HEK293 (cell line): ENCODE measurements around the gene CES1.

Experiments
- CTCF ChIA-PET: fragments of 350-600 bp; formaldehyde crosslinking; extraction: SDS; loops from one replicate; lab custom pipeline; 2021; ENCODE audit warnings: antibody characterized with exemption; lab: Yijun Ruan, JAX
- POLR2A ChIA-PET: fragments of 300-600 bp; formaldehyde crosslinking; extraction: SDS; loops from one replicate; lab custom pipeline; 2020; ENCODE audit warnings: antibody characterized with exemption, inconsistent platforms; lab: Yijun Ruan, JAX
- H3K27ac ChIP-seq: fragments of 200-500 bp; sonication (Bioruptor generic); 2 replicates; pipeline ENCODE4 v1.5.1; 2014; ENCODE audit warnings: low read depth, low read length, control low read depth, inconsistent platforms; ENCODE audit errors: extremely low read depth
- H3K36me3 ChIP-seq, 2 experiments: fragments of 200-500 bp in 1 of 2; sonication (Bioruptor generic) in 1 of 2; 1 replicate in 1 of 2; 2 replicates in 1 of 2; pipeline ENCODE4 v1.5.1; 2014 to 2017; ENCODE audit warnings: inconsistent platforms in 2 of 2, low read length in 2 of 2; ENCODE audit not compliant: control insufficient read depth in 2 of 2, insufficient read depth in 1 of 2
- H3K4me1 ChIP-seq: fragments of 200-500 bp; sonication (Bioruptor generic); 2 replicates; pipeline ENCODE4 v1.5.1; 2014; ENCODE audit warnings: mild to moderate bottlenecking, low read length, inconsistent platforms; ENCODE audit not compliant: control insufficient read depth, insufficient read depth
- H3K4me3 ChIP-seq: 2 replicates; pipeline ENCODE4 v1.5.1; 2011; ENCODE audit warnings: low read depth, mild to moderate bottlenecking, control low read depth, low read length, moderate library complexity
- H3K9me3 ChIP-seq: fragments of 200-500 bp; sonication (Bioruptor generic); 2 replicates; pipeline ENCODE4 v1.5.1; 2014; ENCODE audit warnings: low read depth, low read length, inconsistent platforms; ENCODE audit not compliant: control insufficient read depth, insufficient read depth
- FEZF1 ChIP-seq: fragments of 450-650 bp; formaldehyde crosslinking; IDR thresholded peaks from 2 replicates; pipeline ENCODE4 v1.5.1; 2016; ENCODE audit warnings: missing biosample characterization, missing genetic modification characterization
- GLIS1 ChIP-seq: fragments of 450-650 bp; formaldehyde crosslinking; IDR thresholded peaks from 2 replicates; pipeline ENCODE4 v1.5.1; 2016; ENCODE audit warnings: missing biosample characterization, missing genetic modification characterization
- KLF16 ChIP-seq: fragments of 450-650 bp; formaldehyde crosslinking; IDR thresholded peaks from 2 replicates; pipeline ENCODE4 v1.5.1; 2017; ENCODE audit warnings: missing biosample characterization, missing genetic modification characterization
- ZBTB7A ChIP-seq: fragments of 450-650 bp; formaldehyde crosslinking; IDR thresholded peaks from 2 replicates; pipeline ENCODE4 v1.5.1; 2016; ENCODE audit warnings: low read depth, missing biosample characterization, missing genetic modification characterization
- ZBTB8A ChIP-seq: fragments of 450-650 bp; formaldehyde crosslinking; IDR thresholded peaks from 2 replicates; pipeline ENCODE4 v1.5.1; 2016; ENCODE audit warnings: missing biosample characterization, missing genetic modification characterization
- ZFP69B ChIP-seq: fragments of 450-650 bp; formaldehyde crosslinking; IDR thresholded peaks from 2 replicates; pipeline ENCODE4 v1.5.1; 2016; ENCODE audit warnings: missing biosample characterization, missing genetic modification characterization
- ZNF138 ChIP-seq: fragments of 450-650 bp; formaldehyde crosslinking; IDR thresholded peaks from 2 replicates; pipeline ENCODE4 v1.5.1; 2016; ENCODE audit warnings: missing biosample characterization, missing genetic modification characterization, borderline replicate concordance
- ZNF184 ChIP-seq: fragments of 450-650 bp; IDR thresholded peaks from 2 replicates; pipeline ENCODE4 v1.5.1; 2018; ENCODE audit warnings: missing biosample characterization, mild to moderate bottlenecking, missing genetic modification characterization
- ZNF2 ChIP-seq: fragments of 450-650 bp; formaldehyde crosslinking; IDR thresholded peaks from 2 replicates; pipeline ENCODE4 v1.5.1; 2016; ENCODE audit warnings: missing biosample characterization, missing genetic modification characterization
- ZNF521 ChIP-seq: fragments of 450-650 bp; formaldehyde crosslinking; IDR thresholded peaks from 2 replicates; pipeline ENCODE4 v1.5.1; 2017; ENCODE audit warnings: missing biosample characterization, mild to moderate bottlenecking, missing genetic modification characterization
- ZNF558 ChIP-seq: fragments of 450-650 bp; formaldehyde crosslinking; IDR thresholded peaks from 2 replicates; pipeline ENCODE4 v1.5.1; 2016; ENCODE audit warnings: missing biosample characterization, missing genetic modification characterization
- ZNF768 ChIP-seq: fragments of 450-650 bp; formaldehyde crosslinking; IDR thresholded peaks from 2 replicates; pipeline ENCODE4 v1.5.1; 2018; ENCODE audit warnings: missing biosample characterization, mild to moderate bottlenecking, missing genetic modification characterization
- TF ChIP-seq, protein P1 (sequence below): fragments of 450-650 bp; formaldehyde crosslinking; IDR thresholded peaks from 2 replicates; pipeline ENCODE4 v1.5.0; 2017; ENCODE audit warnings: missing biosample characterization, missing genetic modification characterization, borderline replicate concordance
- TF ChIP-seq, protein P2 (sequence below): fragments of 450-650 bp; formaldehyde crosslinking; IDR thresholded peaks from 2 replicates; pipeline ENCODE4 v1.5.1; 2016; ENCODE audit warnings: missing biosample characterization, missing genetic modification characterization
- TF ChIP-seq, protein P3 (sequence below): fragments of 450-650 bp; formaldehyde crosslinking; conservative IDR thresholded peaks from 2 replicates; pipeline ENCODE4 v1.5.1; 2016; ENCODE audit warnings: low read depth, missing biosample characterization, missing genetic modification characterization
- TF ChIP-seq, protein P4 (sequence below): fragments of 450-650 bp; IDR thresholded peaks from 2 replicates; pipeline ENCODE4 v1.5.1; 2018; ENCODE audit warnings: missing biosample characterization, missing genetic modification characterization

The CES1 gene

DNA sequence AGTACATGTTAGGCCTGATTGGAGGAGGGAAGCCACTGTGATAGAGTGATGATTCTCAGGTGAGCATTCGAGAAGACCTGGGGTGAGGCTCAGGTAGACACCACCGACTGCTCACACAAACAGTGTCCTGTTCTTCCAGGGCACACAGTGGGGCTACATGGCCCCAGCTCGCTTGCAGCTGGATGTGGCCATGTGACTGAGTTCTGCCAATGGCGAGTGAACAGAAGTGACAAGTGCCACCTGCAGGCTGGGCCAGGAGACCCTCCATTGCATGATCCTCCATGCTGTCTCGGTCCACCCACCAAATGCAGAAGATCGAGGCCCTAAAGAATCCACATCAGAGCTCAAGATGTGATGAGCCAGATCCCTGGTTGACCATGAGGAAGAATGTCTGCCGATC is 36.1 kb upstream of the CES1 start (continued):
- TF ChIP-seq, protein P1, sequence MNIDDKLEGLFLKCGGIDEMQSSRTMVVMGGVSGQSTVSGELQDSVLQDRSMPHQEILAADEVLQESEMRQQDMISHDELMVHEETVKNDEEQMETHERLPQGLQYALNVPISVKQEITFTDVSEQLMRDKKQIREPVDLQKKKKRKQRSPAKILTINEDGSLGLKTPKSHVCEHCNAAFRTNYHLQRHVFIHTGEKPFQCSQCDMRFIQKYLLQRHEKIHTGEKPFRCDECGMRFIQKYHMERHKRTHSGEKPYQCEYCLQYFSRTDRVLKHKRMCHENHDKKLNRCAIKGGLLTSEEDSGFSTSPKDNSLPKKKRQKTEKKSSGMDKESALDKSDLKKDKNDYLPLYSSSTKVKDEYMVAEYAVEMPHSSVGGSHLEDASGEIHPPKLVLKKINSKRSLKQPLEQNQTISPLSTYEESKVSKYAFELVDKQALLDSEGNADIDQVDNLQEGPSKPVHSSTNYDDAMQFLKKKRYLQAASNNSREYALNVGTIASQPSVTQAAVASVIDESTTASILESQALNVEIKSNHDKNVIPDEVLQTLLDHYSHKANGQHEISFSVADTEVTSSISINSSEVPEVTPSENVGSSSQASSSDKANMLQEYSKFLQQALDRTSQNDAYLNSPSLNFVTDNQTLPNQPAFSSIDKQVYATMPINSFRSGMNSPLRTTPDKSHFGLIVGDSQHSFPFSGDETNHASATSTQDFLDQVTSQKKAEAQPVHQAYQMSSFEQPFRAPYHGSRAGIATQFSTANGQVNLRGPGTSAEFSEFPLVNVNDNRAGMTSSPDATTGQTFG (tag by site-specific recombination), result no peak
- TF ChIP-seq GLIS1 (tag by site-specific recombination) (no peak), FEZF1 (no peak), ZNF184 (no peak)

DNA sequence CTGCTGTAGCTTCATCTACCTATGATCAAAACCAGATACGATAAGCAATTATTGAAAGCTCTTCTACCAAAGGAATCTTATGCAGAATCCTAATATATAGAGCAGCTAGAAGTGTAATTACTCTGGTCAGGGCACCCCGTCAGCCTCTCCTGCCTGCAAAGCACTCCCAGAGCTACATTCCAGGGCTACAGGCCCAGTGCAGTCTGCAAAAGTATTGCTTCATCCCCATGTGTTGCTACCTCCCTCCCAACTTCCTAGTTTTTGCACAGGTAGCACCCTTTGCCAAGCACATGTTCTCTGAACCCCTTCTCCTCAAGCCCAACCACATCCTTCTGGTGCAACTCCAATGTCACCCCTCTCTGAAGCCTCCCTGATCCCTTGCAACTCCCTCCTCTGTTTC is 35.2 kb upstream of the CES1 start:
- Histone ChIP-seq H3K36me3 (no peaks in the 10 kb centered on the region), H3K4me3 (no peak overlapping the region), H3K27ac (no peak overlapping the region), H3K9me3 (no peaks in the 10 kb centered on the region), H3K4me1 (no peaks in the 10 kb centered on the region)
- POLR2A ChIA-PET, result no interaction called here
- TF ChIP-seq, protein P2, sequence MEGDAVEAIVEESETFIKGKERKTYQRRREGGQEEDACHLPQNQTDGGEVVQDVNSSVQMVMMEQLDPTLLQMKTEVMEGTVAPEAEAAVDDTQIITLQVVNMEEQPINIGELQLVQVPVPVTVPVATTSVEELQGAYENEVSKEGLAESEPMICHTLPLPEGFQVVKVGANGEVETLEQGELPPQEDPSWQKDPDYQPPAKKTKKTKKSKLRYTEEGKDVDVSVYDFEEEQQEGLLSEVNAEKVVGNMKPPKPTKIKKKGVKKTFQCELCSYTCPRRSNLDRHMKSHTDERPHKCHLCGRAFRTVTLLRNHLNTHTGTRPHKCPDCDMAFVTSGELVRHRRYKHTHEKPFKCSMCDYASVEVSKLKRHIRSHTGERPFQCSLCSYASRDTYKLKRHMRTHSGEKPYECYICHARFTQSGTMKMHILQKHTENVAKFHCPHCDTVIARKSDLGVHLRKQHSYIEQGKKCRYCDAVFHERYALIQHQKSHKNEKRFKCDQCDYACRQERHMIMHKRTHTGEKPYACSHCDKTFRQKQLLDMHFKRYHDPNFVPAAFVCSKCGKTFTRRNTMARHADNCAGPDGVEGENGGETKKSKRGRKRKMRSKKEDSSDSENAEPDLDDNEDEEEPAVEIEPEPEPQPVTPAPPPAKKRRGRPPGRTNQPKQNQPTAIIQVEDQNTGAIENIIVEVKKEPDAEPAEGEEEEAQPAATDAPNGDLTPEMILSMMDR (tag by site-specific recombination), result no peak
- no peak for TF ChIP-seq ZBTB8A (tag by site-specific recombination)
- TF ChIP-seq, protein P3, sequence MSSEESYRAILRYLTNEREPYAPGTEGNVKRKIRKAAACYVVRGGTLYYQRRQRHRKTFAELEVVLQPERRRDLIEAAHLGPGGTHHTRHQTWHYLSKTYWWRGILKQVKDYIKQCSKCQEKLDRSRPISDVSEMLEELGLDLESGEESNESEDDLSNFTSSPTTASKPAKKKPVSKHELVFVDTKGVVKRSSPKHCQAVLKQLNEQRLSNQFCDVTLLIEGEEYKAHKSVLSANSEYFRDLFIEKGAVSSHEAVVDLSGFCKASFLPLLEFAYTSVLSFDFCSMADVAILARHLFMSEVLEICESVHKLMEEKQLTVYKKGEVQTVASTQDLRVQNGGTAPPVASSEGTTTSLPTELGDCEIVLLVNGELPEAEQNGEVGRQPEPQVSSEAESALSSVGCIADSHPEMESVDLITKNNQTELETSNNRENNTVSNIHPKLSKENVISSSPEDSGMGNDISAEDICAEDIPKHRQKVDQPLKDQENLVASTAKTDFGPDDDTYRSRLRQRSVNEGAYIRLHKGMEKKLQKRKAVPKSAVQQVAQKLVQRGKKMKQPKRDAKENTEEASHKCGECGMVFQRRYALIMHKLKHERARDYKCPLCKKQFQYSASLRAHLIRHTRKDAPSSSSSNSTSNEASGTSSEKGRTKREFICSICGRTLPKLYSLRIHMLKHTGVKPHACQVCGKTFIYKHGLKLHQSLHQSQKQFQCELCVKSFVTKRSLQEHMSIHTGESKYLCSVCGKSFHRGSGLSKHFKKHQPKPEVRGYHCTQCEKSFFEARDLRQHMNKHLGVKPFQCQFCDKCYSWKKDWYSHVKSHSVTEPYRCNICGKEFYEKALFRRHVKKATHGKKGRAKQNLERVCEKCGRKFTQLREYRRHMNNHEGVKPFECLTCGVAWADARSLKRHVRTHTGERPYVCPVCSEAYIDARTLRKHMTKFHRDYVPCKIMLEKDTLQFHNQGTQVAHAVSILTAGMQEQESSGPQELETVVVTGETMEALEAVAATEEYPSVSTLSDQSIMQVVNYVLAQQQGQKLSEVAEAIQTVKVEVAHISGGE (tag by site-specific recombination), result no peak
- CTCF ChIA-PET, result no interaction called here

DNA sequence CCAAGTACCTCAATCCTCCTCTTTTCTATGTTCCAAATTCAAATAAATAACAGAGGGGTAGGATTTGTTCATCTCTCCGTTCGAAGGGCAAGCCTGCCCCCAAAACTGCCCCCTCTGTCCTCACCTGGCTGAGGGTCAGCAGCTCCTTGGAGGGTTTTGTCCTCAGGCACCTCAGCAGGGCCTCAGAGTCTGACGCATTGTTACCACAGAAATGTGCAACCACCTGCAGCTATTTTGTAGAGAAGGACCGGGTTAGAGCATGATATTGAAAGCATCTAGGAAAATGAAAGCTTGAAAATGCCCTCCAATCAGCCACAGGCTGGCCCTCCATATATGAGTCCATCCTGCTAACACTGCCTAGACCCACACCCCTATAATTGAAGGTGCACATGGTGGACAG is 28.4 kb upstream of the CES1 start:
- Histone ChIP-seq H3K27ac (no peak overlapping the region), H3K4me1 (no peaks in the 10 kb centered on the region), H3K36me3 (no peaks in the 10 kb centered on the region), H3K9me3 (no peaks in the 10 kb centered on the region), H3K4me3 (no peak overlapping the region)
- POLR2A ChIA-PET, result no interaction called here
- CTCF ChIA-PET, result no interaction called here
- TF ChIP-seq ZBTB7A (tag by site-specific recombination) (no peak), ZFP69B (no peak), ZNF2 (tag by site-specific recombination) (no peak), ZNF558 (no peak), KLF16 (no peak), ZNF521 (no peak), ZNF138 (tag by site-specific recombination) (no peak), ZNF768 (tag by site-specific recombination) (no peak)
- TF ChIP-seq, protein P3 (tag by site-specific recombination), result no peak
- TF ChIP-seq, protein P4, sequence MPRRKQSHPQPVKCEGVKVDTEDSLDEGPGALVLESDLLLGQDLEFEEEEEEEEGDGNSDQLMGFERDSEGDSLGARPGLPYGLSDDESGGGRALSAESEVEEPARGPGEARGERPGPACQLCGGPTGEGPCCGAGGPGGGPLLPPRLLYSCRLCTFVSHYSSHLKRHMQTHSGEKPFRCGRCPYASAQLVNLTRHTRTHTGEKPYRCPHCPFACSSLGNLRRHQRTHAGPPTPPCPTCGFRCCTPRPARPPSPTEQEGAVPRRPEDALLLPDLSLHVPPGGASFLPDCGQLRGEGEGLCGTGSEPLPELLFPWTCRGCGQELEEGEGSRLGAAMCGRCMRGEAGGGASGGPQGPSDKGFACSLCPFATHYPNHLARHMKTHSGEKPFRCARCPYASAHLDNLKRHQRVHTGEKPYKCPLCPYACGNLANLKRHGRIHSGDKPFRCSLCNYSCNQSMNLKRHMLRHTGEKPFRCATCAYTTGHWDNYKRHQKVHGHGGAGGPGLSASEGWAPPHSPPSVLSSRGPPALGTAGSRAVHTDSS (tag by site-specific recombination), result no peak
- TF ChIP-seq, protein P2 (tag by site-specific recombination), result no peak
